GM19455 (cell line): ENCODE data around the gene MAP2K7.
A peak's percentile ranks its signal among the peaks of the same experiment; 100 is the strongest.
"Not testable (repeated sequence)": the region's sequence is repeated elsewhere in the genome, so short reads cannot be mapped to it uniquely, and the experiment has no call there.

ENCODE experiments used
- ATAC-seq: cut with Tn5 transposase; IDR thresholded peaks from one replicate; pipeline ENCODE4 v1.9.1; 2021; ENCODE audit not compliant: unreplicated experiment

MAP2K7 gene

DNA sequence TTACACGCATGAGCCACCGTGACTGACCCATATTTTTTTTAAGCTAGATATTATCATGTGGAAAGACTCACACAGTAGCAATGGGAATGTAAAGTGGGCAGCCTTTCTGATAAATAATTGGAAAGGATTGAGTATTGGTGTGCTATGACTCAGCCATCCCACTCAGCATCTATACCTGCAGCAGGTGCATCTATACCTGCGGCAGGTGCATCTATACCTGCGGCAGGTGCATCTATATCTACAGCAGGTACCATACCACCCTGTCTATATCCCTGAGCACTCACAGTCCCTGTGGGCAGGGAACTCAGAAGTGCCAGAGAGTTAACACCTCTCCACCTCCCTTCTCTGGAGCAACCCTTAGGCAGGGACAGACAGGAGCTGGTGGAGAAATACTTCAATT, 20.6 kb upstream of the MAP2K7 start:
- ATAC-seq = no peak

DNA sequence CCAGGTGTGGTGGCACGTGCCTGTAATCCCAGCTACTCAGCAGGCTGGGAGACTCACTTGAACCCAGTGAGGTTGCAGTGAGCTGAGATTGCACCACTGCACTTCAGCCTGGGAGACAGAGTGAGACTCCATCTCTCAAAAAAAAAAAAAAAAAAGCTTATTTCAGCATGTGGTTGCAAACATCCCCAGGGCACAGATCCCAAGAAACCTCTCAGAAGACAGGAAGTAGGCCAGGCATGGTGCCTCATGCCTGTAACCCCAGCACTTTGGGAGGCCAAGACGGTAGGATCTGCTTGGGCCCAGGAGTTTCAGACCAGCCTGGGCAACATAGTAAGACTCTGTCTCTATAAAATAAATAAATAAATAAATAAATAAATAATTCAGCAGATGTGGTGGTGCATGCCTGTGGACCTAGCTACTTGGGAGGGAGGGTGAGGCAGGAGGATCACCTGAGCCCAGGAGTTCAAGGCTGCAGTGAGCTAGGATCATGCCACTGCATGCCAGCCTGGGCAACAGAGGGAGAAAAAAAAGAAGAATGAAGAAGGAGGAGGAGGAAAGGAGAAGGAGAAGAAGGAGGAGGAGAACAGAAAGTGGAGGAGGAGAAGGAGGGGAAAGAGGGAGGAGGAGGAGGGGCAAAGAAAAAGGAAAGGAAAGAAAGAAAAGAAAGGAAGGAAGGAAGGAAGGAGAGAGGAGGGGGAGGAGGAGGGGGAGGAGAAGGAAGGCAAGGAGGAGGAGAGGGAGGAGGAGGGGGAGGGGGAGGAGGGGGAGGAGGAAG, 19.7 kb upstream of the MAP2K7 start:
- no peak for ATAC-seq

DNA sequence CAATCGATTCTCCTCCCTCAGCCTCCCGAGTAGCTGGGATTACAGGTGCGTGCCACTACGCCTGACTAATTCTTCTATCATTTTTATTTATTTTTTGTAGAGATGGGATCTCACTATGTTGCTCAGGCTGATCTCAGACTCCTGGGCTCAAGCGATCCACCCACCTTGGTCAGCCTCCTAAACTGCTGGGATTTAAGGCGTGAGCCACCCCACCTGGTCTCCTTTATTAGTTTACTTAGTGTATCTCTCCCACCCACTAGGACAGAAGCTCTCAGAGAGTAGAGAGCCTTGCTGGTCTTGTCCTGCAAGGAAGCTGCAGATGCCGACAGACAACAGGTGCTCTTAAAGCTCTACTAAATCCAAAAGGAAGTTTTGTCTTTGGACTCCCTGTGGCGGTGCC, 17.9 kb upstream of the MAP2K7 start:
- no peak for ATAC-seq

DNA sequence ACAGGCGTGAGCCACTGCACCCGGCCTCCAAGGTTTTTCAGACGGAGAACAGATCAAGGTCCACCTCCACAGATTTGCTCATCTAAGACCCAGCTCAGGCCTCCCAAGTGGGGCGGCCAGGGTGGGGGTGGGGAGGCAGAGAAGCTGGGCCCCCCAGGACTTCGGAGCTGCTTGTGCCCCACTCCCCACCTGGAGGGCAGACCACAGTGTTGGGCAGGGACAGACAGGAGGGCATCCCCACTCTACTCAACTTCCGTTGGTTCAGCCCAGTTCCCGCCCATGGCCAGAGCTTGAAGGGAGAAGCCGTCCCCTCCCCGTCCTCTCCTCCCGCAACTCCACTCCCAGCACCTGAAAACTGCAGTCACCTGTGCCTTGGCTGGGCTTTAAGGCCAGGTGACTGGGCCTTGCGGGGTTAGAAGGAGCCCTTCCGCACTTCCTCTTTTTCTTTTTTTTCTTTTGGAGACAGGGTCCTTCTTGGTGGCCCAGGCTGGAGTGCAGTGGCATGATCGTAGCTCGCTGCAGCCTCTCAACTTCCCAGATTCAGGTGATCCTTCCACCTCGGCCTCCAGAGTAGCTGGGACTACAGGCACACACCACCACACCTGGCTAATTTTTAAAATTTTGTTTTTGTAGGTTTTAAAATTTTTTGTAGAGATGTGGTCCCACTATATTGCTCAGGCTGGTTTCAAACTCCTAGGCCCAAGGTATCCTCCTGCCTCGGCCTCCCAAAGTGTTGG, 16.1 kb upstream of the MAP2K7 start:
- ATAC-seq = no peak

DNA sequence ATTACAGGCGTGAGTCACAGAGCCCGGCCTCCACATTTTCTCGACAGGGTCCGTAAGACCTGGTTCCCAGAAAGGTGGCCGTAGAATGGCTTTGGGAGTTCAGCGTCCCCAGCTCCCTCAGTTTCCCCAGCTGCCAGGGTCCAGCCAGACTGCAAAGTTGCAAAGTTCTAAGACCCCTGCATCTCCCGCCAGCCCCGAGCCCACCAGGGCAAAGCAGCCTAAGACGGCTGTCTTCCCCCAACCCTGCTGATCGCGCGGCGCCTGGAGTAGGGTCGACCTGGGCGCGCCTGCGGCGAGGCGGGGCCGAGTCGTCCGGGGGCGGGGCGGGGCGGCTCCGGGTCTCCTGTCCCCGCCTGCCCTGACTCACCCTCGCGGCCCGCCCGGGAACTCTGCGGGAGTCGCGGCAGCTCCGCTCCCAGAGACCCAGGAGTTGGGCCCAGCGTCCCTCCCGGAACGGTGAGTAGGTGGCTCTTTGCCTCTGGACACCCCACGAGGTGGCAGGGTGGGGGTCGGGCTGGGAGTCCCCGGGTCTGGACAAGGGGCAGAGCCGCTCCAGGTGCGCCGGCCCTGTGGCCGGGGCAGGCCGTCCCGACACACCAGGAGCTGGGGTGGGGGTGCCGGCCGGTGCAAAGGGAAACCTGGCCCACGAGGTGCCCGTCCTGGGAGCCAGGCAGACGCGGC, 15.4 kb upstream of the MAP2K7 start, which contains the start of gene LRRC8E:
LRRC8E (plus strand) TSS at position 366 of the 681 bp plus-strand sequence. CDS start 7,094 bp downstream, outside the sequence.
- ATAC-seq = no peak

DNA sequence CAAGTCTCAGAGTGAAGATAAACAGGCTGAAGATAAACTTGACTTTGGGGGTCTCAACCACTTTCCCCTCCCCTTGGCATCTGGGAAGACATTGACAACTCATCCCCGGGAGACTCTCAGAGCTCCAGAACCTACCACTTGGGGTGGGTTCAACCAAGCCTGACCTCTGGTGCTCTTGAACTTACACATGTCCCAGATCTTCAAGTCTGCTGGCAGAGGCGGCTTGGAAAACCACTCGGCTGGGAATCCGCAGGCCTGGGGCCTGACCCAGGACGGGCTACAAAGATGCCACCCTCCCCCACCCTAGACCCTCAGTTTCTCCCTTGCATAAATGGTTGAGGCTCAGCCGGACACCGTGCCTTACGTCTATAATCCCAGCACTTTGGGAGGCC, 14.9 kb upstream of the MAP2K7 start:
- ATAC-seq = no peak

DNA sequence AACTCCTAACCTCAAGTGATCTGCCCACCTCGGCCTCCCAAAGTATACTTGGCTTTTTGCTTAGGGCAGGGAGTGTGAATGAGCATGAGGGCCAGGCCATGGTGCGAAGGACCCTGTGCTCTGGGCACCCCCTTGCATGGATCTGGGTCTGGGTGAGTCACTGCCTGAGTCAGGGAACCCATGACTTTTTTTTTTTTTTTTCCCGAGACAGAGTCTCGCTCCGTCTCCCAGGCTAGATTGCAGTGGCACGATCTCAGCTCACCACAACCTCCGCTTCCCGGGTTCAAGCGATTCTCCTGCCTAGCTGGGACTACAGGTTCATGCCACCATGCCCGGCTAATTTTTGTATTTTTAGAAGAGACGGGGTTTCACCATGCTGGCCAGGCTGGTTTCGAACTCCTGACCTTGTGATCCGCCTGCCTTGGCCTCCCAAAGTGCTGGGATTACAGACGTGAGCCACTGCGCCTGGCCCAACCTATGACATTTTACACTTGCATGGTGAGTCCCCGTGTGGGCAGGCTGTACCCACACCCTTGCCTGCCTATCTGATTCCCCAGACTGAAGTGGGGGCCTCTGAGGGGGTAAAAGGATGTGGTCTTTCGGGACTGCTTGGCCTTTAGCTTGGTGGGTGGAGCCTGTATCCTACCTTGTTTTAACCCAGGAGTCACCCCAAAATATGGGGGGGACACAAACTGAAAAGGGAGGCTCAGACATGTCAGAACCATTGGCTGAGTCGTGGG, 10.1 kb upstream of the MAP2K7 start:
- ATAC-seq = not testable (repeated sequence)

DNA sequence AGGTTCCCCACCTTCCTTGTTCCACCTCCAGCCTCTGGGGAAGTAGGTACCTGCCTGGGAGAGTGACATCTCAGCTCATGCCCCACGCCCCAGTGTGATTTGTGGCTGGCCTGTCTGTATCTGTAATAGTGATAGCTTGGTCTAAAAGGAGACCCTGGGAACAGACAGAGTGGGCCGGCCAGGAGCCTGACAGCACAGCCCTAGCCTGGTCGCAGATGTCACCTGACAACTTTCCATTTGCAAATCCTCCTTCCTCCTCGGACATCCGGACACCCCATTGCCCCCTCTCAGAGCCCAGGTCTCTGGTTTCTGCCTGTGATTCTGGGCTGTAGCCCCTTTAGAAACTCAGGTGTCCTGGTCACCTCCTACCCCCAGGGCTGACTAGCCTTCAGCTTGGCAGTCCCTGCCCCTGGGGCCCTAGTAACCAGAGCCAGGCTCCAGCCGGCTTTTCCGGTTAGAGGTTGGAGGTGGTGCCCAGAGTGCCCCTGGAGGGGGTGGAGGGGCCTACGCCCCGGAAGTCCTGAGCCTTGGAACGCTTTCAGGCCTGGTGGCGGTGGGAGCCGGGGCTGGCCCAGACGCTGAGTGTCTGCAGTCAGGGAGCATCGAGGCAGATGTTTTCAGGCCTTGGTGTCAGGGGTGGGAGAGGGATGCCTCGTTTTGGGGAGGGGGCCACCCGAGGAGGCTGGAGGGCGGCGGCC, 8.9 kb upstream of the MAP2K7 start:
- ATAC-seq = no peak

DNA sequence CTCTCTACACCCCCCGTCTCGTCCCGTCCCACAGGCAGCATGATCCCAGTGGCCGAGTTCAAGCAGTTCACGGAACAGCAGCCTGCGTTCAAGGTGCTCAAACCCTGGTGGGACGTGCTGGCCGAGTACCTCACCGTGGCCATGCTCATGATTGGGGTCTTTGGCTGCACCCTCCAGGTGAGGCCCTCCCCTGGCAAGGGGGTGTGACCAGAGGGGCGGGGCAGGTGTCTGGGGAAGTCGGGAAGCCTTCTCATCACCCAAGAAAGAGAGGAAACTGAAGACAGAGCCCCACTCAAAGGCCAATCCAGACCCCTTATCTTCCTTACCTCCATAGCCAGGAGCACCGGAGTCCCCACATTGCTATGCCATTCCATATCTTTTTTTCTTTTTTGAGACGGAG, 8.1 kb upstream of the MAP2K7 start:
- no peak for ATAC-seq

DNA sequence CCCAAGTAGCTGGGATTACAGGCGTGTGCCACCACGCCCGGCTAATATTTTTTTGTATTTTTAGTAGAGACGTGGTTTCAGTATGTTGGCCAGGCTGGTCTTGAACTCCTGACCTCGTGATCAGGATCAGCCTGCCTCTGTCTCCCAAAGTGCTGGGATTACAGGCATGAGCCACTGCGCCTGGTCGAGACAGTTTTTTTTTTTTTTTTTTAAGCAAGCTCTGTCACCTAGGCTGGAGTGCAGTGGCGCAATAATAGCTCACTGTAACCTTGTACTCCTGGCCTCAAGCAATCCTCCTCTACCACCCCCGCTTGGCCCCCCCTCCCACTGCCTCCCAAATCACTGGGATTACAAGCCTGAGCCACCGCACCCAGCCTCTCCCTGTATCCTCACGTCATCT, 6.4 kb upstream of the MAP2K7 start:
- ATAC-seq = no peak

DNA sequence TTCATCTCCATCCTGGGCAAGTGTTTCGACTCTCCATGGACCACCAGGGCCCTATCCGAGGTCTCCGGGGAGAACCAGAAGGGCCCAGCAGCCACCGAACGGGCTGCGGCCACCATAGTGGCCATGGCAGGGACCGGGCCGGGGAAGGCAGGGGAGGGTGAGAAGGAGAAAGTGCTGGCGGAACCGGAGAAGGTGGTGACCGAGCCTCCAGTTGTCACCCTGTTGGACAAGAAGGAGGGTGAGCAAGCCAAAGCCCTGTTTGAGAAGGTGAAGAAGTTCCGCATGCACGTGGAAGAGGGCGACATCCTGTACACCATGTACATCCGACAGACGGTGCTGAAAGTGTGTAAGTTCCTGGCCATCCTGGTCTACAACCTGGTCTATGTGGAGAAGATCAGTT, 4.7 kb upstream of the MAP2K7 start:
- ATAC-seq = no peak

DNA sequence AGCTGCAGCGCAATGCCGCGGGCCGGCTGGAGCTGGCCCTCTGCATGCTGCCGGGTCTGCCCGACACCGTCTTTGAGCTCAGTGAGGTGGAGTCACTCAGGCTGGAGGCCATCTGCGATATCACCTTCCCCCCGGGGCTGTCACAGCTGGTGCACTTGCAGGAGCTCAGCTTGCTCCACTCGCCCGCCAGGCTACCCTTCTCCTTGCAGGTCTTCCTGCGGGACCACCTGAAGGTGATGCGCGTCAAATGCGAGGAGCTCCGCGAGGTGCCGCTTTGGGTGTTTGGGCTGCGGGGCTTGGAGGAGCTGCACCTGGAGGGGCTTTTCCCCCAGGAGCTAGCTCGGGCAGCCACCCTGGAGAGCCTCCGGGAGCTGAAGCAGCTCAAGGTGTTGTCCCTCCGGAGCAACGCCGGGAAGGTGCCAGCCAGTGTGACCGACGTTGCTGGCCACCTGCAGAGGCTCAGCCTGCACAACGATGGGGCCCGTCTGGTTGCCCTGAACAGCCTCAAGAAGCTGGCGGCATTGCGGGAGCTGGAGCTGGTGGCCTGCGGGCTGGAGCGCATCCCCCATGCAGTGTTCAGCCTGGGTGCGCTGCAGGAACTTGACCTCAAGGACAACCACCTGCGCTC, 3.8 kb upstream of the MAP2K7 start:
- no peak for ATAC-seq

DNA sequence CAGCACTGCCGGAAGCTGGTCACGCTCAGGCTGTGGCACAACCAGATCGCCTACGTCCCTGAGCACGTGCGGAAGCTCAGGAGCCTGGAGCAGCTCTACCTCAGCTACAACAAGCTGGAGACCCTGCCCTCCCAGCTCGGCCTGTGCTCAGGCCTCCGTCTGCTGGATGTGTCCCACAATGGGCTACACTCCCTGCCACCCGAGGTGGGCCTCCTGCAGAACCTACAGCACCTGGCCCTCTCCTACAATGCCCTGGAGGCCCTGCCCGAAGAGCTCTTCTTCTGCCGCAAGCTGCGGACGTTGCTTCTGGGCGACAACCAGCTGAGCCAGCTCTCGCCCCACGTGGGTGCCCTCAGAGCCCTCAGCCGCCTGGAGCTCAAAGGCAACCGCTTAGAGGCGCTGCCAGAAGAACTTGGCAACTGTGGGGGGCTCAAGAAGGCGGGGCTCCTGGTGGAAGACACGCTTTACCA, 3.2 kb upstream of the MAP2K7 start:
- no peak for ATAC-seq

DNA sequence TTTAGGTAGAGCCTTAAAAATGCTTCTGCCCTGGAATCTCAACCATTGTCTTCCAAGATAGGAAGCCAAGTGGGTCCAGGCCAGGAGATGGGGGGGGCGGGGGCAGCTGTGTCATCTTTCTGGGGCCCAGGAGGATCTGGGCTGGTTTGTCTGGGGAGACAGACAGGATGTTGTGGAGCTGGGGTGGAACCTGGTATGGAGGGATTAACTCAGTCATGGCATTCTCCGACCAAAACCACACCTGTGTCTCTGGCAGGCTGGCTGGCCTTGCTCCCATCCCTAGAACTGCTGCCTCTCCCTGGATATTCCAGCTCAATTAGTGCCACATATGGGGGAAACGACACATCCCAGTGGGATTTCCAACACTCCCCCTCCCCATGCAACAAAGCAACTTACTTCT, 2.7 kb upstream of the MAP2K7 start:
- no peak for ATAC-seq

DNA sequence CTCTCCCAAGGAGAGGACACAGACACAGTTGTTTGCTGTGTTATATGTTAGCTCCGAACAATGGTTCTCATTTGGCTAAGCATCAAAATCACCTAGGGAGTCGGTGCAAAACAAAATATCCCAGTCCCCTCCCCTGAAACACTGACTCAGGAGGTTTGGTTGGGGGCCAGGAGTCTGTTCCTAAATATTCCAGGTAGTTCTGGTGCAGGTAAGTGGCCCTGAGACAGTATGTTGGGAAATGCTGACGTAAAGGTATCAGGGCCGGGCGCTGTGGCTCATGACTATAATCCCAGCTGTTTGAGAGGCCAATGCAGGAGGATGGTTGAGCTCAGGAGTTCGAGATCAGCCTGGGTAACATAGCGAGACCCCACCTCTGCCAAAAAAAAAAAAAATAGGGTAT, 2.3 kb upstream of the MAP2K7 start:
- ATAC-seq = no peak

DNA sequence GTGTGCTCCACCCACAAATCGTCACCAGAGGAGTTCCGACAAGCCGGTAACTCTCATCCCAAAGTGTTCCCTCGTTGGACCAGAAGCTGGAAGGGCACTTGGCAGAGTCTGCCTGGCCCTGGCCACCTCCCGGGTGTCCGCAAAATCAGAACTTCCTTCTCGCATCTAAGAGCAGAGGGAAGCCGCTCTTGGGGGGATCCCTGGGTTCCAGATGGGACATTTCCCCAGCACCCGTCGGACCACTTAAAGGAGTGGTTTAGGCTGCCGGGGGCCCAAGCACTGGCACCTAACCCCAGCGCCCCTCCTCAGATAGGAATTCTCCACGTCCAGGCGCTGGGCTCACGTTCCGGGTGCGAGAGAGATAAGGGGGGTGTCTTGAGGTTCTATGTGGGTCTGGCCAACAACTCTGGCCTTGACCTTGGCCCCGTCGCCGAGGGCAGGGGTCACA, 857 bp upstream of the MAP2K7 start:
- ATAC-seq = no peak

DNA sequence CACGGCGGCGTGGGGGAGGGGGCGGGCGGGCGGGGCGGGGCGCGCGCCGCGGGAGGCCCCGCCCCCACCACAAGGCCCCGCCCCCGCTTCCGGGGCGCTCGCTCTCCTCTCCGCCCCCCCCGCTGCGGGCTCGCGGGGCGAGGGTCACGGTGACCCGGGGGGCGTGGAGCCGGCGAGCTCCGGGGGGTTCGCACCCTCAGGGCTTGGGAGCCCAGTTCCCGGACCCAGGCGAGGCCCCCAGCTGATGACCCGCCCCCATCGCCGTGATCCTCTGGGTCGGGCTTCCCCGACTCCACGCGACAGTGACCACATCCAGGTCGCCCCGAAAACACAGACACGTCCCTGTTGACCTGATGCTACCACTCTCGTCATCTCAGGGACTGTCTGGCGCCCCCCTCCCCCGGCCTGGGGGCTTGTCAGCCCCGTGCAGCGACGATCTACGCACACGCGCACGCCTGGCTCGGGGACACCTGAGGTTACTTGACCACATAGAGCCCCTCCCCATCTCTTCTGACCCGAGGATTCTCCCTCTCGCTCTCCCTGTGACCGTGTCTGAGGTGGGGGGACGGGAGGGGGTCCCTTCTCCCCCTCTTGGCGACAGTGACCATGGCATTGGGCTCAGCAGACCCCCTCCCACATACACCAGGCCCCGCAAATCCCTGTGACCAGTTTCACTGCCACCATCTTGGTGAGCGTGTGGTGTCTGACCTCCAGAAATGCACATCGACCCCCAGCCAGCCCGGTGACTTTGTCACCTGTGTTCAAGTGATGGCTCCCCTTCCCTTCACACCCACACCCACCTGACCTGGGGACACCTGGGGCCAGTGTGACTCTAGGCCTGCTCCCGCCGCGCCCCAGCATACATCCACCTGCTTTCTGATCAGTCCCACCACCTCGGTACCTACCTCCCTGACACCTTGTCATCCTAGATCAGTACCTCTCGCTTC, 670 bp downstream of the MAP2K7 start:
- peak; percentile 36 for ATAC-seq

DNA sequence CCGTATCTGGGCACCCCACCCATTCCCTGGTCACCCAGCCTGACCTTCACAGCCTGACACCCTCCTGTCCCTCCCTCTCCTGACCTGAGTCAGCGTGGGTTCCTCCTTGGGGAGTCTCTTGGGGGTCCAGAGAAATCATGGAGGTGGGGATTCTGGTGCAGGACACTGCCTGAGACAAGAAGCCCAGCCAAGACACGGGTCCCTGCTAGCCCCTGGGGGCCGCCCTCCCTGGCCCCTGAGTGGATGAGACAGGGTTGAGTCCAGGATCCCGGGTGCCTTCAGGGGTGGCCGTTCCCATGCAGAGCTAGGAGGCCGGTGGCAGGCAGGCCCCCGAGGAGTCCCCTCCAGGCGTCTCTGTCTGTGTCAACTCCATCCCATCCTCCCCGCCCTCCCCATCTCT, 1.6 kb downstream of the MAP2K7 start:
- ATAC-seq = no peak

DNA sequence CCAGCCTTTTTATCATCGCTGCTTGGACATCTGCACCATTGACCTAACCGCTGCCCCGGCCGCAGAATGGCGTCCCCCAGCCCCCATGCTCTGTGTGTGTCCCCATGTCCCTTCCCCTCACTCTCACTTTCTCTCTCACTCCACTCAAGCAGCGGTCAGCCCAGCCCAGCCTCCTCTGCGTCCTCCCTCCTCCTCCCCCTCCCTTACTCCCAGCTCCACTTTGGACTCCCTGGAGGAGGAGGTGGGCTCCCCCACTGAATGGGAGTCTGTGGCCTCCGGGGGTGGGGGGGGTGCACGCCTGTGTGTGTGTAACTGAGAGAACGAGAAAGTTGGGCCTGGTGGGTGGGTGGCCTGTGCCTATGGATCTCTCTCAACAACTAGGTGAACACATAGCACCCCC, 2.2 kb downstream of the MAP2K7 start:
- ATAC-seq = no peak
